Gastrocnemius medialis (tissue), 4 donors: ENCODE data around the gene JAG2. TPM values are rescaled to one million over a fixed set of nuclear protein-coding genes. Genes with fewer than 3 reads are reported as not detected.
A peak's percentile ranks its signal among the peaks of the same experiment; 100 is the strongest.

Source experiments
- ATAC-seq, 2 donors: fragments of 150-250 bp; one replicate each; pipeline ENCODE4 v1.9.1; 2016
- DNase-seq, 2 donors: peaks; one replicate each; pipeline ENCODE4 v3.0.0-alpha.2; 2019
- H3K27ac ChIP-seq, 4 donors: fragments of 200-600 bp; sonication (generic); 1 replicate in 1 of 4; 2 replicates in 3 of 4; pipeline ENCODE4 v1.5.1; 2016 to 2018; ENCODE audit warnings: mild to moderate bottlenecking in 2 of 4, moderate library complexity in 1 of 4
- H3K27me3 ChIP-seq, 3 donors: fragments of 200-600 bp; sonication (generic) in 2 of 3; 1 replicate in 1 of 3; 2 replicates in 2 of 3; pipeline versions ENCODE4 v1.5.1 to v1.6.0; 2016 to 2019; ENCODE audit warnings: mild to moderate bottlenecking in 1 of 3, moderate library complexity in 1 of 3
- H3K36me3 ChIP-seq, 2 donors: fragments of 200-600 bp; sonication (generic) in 1 of 2; one replicate each; pipeline ENCODE4 v1.5.1; 2017 to 2018
- H3K4me1 ChIP-seq, 2 donors: fragments of 200-600 bp; sonication (generic) in 1 of 2; one replicate each; pipeline ENCODE4 v1.5.1; 2016 to 2017; ENCODE audit warnings: mild to moderate bottlenecking in 2 of 2
- H3K4me3 ChIP-seq, 4 donors: fragments of 200-600 bp; sonication (generic) in 3 of 4; 1 replicate in 1 of 4; 2 replicates in 3 of 4; pipeline ENCODE4 v1.5.1; 2016 to 2019; ENCODE audit warnings: mild to moderate bottlenecking in 2 of 4
- H3K9me3 ChIP-seq, 3 donors: fragments of 200-600 bp; sonication (generic) in 2 of 3; 1 replicate in 1 of 3; 2 replicates in 2 of 3; pipeline ENCODE4 v1.5.1; 2016 to 2019
- CTCF ChIP-seq, 5 experiments: fragments of 450-650 bp in 3 of 5; fragments of 200-600 bp in 2 of 5; sonication (generic) in 2 of 5; IDR thresholded peaks in 4 of 5; conservative IDR thresholded peaks in 1 of 5; 1 replicate in 4 of 5; 2 replicates in 1 of 5; pipeline ENCODE4 v1.5.1; 2016 to 2019; ENCODE audit warnings: antibody characterized with exemption in 5 of 5, mild to moderate bottlenecking in 3 of 5, moderate library complexity in 3 of 5
- POLR2A ChIP-seq, 2 donors: fragments of 450-650 bp; IDR thresholded peaks; one replicate each; pipeline ENCODE4 v1.6.1; 2017; ENCODE audit warnings: antibody characterized with exemption in 2 of 2, mild to moderate bottlenecking in 2 of 2, moderate library complexity in 2 of 2
- in situ Hi-C, 4 donors: fragments of 200-750 bp; cut with MboI; loops; one replicate each; pipeline versions ENCODE4 v1.15.0 to v1.8.0; 2017; ENCODE audit warnings: low sequenced_read_pairs in 4 of 4
- intact Hi-C: fragments of 100-400 bp; cut with DNase I; formaldehyde crosslinking; loops from one replicate; pipeline ENCODE4 v1.15.1; 2023; ENCODE audit warnings: low total_unique reads
- total RNA-seq, 4 donors: library from RNA; depleted of rRNA; stranded (reverse); fragments of >200 nt; gene quantifications; one replicate each; pipeline versions ENCODE4 v1.1.0 to v1.2.3, GENCODE V29; 2016

JAG2 gene
- total RNA-seq, 4 donors from 2014 or later, result 8.0 to 17.9 (median 15.7) TPM

DNA sequence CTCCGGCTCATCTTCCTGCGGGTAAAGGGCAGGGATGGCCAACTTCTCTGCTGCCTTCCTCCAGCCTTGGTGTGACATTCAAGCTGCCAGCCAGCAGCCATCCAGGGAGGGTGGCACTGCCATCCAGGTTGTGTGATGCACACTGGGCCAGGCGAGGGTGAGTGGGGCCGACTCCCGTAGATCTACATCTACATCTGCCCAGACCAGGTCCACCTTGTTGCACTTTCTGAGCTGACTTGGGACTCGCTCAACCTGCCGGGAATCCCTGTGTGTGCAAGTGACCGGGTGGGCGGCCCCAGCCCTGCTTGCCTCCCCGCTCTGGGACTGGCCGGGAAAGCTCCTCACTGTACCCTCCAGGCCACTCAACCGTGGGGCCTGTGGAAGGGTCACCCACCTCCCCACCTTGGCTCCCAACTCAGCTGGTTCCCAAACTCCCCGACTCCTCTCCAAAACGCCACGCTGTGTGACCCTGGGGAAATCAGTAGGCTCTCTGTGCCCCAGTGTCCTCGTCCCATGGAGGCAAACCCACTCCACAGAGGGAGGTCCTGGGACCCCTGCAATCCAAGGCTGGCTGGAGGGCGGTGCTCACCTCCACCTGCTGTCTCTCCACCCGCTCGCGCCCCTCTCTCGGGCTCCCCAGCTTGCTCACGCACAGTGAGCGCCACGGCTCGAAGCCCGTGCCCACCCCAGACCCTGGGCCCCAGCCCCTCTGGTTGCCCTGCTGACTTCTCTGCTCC is 14.7 kb downstream of the JAG2 start:
- no peaks in the 10 kb centered on the region for H3K27me3 ChIP-seq
- H3K9me3 ChIP-seq, result no peaks in the 10 kb centered on the region
- DNase-seq (no peak), ATAC-seq (peak; percentile 3 to 9)
- peak overlapping the region; percentile 91 to 98 (median 94) for H3K27ac ChIP-seq
- no peak overlapping the region for H3K4me3 ChIP-seq
- in situ Hi-C loops, result no loop called here
- H3K36me3 ChIP-seq, result peaks cover 0 to 6% of the 10 kb centered on the region in 2 donors
- peaks cover 22 to 36% of the 10 kb centered on the region in 2 donors for H3K4me1 ChIP-seq
- TF ChIP-seq CTCF (IDR thresholded peaks at IDR 0.05 in 4 of 5, conservative IDR thresholded peaks at IDR 0.05 in 1 of 5) (no peak), POLR2A (IDR thresholded peaks at IDR 0.05) (no peak)
- intact Hi-C loops, result loop anchor here (2.0 to 5.0 kb wide), 2 partner anchors 13 to 62 kb away; no protein-coding TSS in a partner anchor

DNA sequence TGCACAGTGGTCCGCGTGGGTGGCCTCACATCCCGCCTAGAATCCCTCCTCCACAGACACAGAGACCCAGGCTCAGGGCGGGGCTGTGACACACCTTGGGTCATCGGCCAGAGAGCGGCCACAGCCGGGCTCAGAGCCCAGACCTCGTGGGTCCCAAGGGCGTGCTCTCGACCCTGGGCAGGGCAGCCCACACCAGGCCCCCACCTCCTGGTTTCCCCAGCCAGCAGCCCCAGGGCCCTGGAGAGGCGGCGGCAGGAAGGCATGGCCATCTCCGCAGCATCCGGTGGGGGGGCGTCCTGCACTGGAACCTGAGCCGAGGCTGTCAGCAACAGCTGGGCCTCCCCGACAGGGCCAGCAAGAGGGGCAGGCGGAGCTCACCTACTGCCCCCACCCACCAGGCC is 15.2 kb downstream of the JAG2 start:
- intact Hi-C loops, result loop anchor here (2.0 to 5.0 kb wide), 2 partner anchors 13 to 61 kb away; no protein-coding TSS in a partner anchor
- H3K4me3 ChIP-seq, result no peak overlapping the region

GRCh38 chr14:105152794-105153241 is 15.8 kb downstream of the JAG2 start:
- no peaks in the 10 kb centered on the region for H3K9me3 ChIP-seq
- H3K4me3 ChIP-seq, result peak overlapping the region in 2 of 4 donors; percentile 7 to 8
- no peak for TF ChIP-seq CTCF (IDR thresholded peaks at IDR 0.05 in 4 of 5, conservative IDR thresholded peaks at IDR 0.05 in 1 of 5)
- TF ChIP-seq POLR2A (IDR thresholded peaks at IDR 0.05), result no peak
- H3K4me1 ChIP-seq, result peaks cover 22 to 33% of the 10 kb centered on the region in 2 donors
- peak; percentile 39 to 43 for ATAC-seq
- no peaks in the 10 kb centered on the region for H3K27me3 ChIP-seq
- in situ Hi-C loops, result no loop called here
- intact Hi-C loops, result loop anchor here (2.0 to 5.0 kb wide), 2 partner anchors 14 to 61 kb away; no protein-coding TSS in a partner anchor
- H3K27ac ChIP-seq, result peak overlapping the region; percentile 91 to 98 (median 94)
- peaks cover 0 to 17% of the 10 kb centered on the region in 2 donors for H3K36me3 ChIP-seq
- peak in 1 of 2 donors; percentile 37 for DNase-seq

More for the DNA sequence above, 15.2 kb downstream of the JAG2 start:
- peaks cover 22 to 33% of the 10 kb centered on the region in 2 donors for H3K4me1 ChIP-seq
- H3K27me3 ChIP-seq, result no peaks in the 10 kb centered on the region
- H3K9me3 ChIP-seq, result no peaks in the 10 kb centered on the region
- DNase-seq (peak in 1 of 2 donors; percentile 66), ATAC-seq (peak; percentile 40 to 43)
- H3K36me3 ChIP-seq, result peaks cover 0 to 12% of the 10 kb centered on the region in 2 donors
- peak overlapping the region; percentile 91 to 98 (median 94) for H3K27ac ChIP-seq
- TF ChIP-seq CTCF (IDR thresholded peaks at IDR 0.05 in 4 of 5, conservative IDR thresholded peaks at IDR 0.05 in 1 of 5), result no peak
- no peak for TF ChIP-seq POLR2A (IDR thresholded peaks at IDR 0.05)
- in situ Hi-C loops, result no loop called here

GRCh38 chr14:105151838-105152793 is 16.5 kb downstream of the JAG2 start:
- peak in 1 of 2 donors; percentile 20 for TF ChIP-seq POLR2A (IDR thresholded peaks at IDR 0.05)
- no peak for TF ChIP-seq CTCF (IDR thresholded peaks at IDR 0.05 in 4 of 5, conservative IDR thresholded peaks at IDR 0.05 in 1 of 5)
- intact Hi-C loops (loop anchor here (2.0 to 5.0 kb wide), 2 partner anchors 15 to 60 kb away; no protein-coding TSS in a partner anchor), in situ Hi-C loops (no loop called here)
- Histone ChIP-seq H3K9me3 (no peaks in the 10 kb centered on the region), H3K36me3 (peaks cover 0 to 24% of the 10 kb centered on the region in 2 donors), H3K27me3 (no peaks in the 10 kb centered on the region), H3K27ac (peak overlapping the region; percentile 91 to 98 (median 94)), H3K4me3 (peak overlapping the region in 2 of 4 donors; percentile 7 to 8), H3K4me1 (peaks cover 22 to 33% of the 10 kb centered on the region in 2 donors)
- ATAC-seq, result peak; percentile 87
- DNase-seq, result peak; percentile 65 to 86
